ENCODE measurements around the gene LUC7L3.

The LUC7L3 gene

DNA sequence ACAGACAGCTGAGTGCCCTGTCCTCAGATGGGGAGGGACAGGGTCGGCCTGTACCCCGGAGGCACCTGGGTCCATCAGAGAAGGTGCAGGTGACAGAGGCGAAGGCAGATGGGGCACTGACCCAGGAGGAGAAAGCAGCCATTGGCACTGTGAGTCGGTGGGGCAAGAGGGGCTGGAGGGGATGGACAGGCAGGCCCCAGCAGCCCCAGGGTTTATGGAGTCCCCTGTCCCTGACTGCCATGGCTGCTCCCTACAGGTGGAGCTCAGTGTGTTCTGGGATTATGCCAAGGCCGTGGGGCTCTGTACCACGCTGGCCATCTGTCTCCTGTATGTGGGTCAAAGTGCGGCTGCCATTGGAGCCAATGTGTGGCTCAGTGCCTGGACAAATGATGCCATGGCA lies 43.8 kb upstream of the LUC7L3 start:
- H3K36me3 ChIP-seq (ENCODE audit: low read depth), result peaks cover 28% of the 10 kb centered on the region
- peaks cover 18% of the 10 kb centered on the region for H3K4me1 ChIP-seq (ENCODE audit: insufficient read depth, poor library complexity, severe bottlenecking)
- H3K27me3 ChIP-seq (ENCODE audit: insufficient read depth, poor library complexity, severe bottlenecking), result no peaks in the 10 kb centered on the region
- TF ChIP-seq, protein P1, sequence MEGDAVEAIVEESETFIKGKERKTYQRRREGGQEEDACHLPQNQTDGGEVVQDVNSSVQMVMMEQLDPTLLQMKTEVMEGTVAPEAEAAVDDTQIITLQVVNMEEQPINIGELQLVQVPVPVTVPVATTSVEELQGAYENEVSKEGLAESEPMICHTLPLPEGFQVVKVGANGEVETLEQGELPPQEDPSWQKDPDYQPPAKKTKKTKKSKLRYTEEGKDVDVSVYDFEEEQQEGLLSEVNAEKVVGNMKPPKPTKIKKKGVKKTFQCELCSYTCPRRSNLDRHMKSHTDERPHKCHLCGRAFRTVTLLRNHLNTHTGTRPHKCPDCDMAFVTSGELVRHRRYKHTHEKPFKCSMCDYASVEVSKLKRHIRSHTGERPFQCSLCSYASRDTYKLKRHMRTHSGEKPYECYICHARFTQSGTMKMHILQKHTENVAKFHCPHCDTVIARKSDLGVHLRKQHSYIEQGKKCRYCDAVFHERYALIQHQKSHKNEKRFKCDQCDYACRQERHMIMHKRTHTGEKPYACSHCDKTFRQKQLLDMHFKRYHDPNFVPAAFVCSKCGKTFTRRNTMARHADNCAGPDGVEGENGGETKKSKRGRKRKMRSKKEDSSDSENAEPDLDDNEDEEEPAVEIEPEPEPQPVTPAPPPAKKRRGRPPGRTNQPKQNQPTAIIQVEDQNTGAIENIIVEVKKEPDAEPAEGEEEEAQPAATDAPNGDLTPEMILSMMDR (IDR thresholded peaks at IDR 0.05; ENCODE audit: poor library complexity, severe bottlenecking), result no peak
- no peak for ATAC-seq (ENCODE audit: low read depth)
- no peak overlapping the region for H3K4me3 ChIP-seq (ENCODE audit: severe bottlenecking)
- H3K27ac ChIP-seq (ENCODE audit: poor library complexity, severe bottlenecking), result no peak overlapping the region
- H3K9me3 ChIP-seq (ENCODE audit: severe bottlenecking), result no peaks in the 10 kb centered on the region
- DNase-seq (ENCODE audit: low spot score), result no peak

DNA sequence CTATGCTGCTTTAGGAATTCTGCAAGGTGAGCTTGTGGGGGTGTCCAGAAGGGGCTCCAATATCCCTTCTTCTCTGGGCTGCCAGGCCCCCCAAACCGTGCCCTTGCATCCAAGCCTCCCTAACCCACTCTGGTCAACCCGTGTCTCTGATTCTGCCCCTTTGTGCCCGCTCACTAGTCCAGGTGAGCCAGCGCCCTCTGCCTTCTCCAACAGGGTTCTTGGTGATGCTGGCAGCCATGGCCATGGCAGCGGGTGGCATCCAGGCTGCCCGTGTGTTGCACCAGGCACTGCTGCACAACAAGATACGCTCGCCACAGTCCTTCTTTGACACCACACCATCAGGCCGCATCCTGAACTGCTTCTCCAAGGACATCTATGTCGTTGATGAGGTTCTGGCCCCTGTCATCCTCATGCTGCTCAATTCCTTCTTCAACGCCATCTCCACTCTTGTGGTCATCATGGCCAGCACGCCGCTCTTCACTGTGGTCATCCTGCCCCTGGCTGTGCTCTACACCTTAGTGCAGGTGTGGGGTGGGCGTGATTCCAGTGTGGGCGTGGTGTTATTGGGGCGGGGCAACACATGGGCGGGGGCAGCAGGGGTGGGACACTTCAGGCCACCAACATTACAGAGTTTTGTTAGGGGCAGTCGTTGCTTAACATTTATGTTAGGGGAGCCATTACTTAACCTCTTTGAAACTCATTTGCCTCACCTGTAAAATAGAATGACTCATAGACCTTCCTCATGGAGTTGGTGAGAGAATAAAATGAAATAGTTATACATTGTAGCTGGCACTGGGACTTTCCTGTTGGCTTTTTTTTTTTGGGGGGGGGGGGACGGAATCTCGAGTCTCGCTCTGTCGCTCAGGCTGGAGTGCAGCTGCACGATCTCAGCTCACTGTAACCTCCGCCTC lies 43.1 kb upstream of the LUC7L3 start:
- ATAC-seq (ENCODE audit: low read depth) (no peak), DNase-seq (ENCODE audit: low spot score) (peak; percentile 42)
- Histone ChIP-seq H3K27me3 (ENCODE audit: insufficient read depth, poor library complexity, severe bottlenecking) (no peaks in the 10 kb centered on the region), H3K27ac (ENCODE audit: poor library complexity, severe bottlenecking) (no peak overlapping the region), H3K36me3 (ENCODE audit: low read depth) (peaks cover 27% of the 10 kb centered on the region), H3K4me3 (ENCODE audit: severe bottlenecking) (no peak overlapping the region), H3K9me3 (ENCODE audit: severe bottlenecking) (no peaks in the 10 kb centered on the region), H3K4me1 (ENCODE audit: insufficient read depth, poor library complexity, severe bottlenecking) (peaks cover 11% of the 10 kb centered on the region)
- TF ChIP-seq, protein P1 (IDR thresholded peaks at IDR 0.05; ENCODE audit: poor library complexity, severe bottlenecking), result no peak

DNA sequence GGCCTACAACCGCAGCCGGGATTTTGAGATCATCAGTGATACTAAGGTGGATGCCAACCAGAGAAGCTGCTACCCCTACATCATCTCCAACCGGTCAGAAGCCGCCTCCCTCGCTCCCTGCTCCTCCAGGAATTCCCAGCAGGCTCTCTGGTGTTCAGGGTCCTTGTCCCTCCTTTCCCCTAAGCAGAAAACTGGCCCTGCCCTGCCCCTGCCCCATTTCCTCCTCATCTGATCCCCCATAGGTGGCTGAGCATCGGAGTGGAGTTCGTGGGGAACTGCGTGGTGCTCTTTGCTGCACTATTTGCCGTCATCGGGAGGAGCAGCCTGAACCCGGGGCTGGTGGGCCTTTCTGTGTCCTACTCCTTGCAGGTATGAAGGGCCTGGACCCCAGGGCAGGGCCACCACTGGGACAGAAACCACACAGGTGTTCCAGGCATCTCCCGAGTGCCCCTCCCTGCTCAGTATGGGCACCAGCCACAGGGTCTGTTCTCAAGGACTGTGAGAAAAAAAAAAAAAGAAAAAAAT lies 41.5 kb upstream of the LUC7L3 start:
- Histone ChIP-seq H3K9me3 (ENCODE audit: severe bottlenecking) (no peaks in the 10 kb centered on the region), H3K4me3 (ENCODE audit: severe bottlenecking) (no peak overlapping the region), H3K36me3 (ENCODE audit: low read depth) (peaks cover 20% of the 10 kb centered on the region), H3K4me1 (ENCODE audit: insufficient read depth, poor library complexity, severe bottlenecking) (peaks cover 8% of the 10 kb centered on the region), H3K27me3 (ENCODE audit: insufficient read depth, poor library complexity, severe bottlenecking) (no peaks in the 10 kb centered on the region), H3K27ac (ENCODE audit: poor library complexity, severe bottlenecking) (no peak overlapping the region)
- DNase-seq (ENCODE audit: low spot score) (peak; percentile 54), ATAC-seq (ENCODE audit: low read depth) (no peak)
- TF ChIP-seq, protein P1 (IDR thresholded peaks at IDR 0.05; ENCODE audit: poor library complexity, severe bottlenecking), result no peak

DNA sequence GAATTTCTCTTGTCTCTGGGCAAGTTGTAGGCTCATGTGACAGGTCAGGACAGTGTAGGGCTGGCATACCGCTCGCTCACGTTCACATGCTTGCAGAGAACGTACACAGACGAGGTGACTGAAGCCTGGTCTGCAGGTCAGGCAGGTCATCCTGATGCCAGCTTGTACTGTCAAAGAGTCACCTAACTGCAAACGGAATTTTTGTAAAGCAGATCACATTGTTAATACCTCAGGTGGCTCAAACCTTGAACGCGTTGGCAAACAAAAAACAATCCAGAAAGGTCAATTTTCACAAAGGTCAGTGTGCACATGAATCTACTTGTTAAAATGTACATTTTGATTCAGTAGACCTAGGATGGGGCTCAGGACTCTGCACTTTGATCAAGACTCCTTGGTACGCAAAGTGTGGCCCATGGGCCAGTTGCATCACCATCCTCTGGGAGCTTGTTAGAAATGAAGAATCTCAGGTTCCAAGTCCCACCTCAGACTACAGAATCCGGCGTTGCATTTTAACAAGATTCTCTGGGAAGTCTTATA lies 40.3 kb upstream of the LUC7L3 start:
- no peak for ATAC-seq (ENCODE audit: low read depth)
- H3K4me1 ChIP-seq (ENCODE audit: insufficient read depth, poor library complexity, severe bottlenecking), result no peaks in the 10 kb centered on the region
- peaks cover 20% of the 10 kb centered on the region for H3K36me3 ChIP-seq (ENCODE audit: low read depth)
- DNase-seq (ENCODE audit: low spot score), result peak; percentile 35
- no peak overlapping the region for H3K27ac ChIP-seq (ENCODE audit: poor library complexity, severe bottlenecking)
- TF ChIP-seq, protein P1 (IDR thresholded peaks at IDR 0.05; ENCODE audit: poor library complexity, severe bottlenecking), result no peak
- H3K27me3 ChIP-seq (ENCODE audit: insufficient read depth, poor library complexity, severe bottlenecking), result no peaks in the 10 kb centered on the region
- H3K9me3 ChIP-seq (ENCODE audit: severe bottlenecking), result no peaks in the 10 kb centered on the region
- no peak overlapping the region for H3K4me3 ChIP-seq (ENCODE audit: severe bottlenecking)
